B cell (primary cell): ENCODE measurements around the gene AGAP9. TPM values are rescaled to one million over a fixed set of nuclear protein-coding genes. Genes with fewer than 3 reads are reported as not detected.
"Not testable (repeated sequence)": the region's sequence is repeated elsewhere in the genome, so short reads cannot be mapped to it uniquely, and the experiment has no call there.

Source experiments
- ATAC-seq: fragments of 200-7000 bp; cut with Tn5 transposase; one replicate; pipeline ENCODE4 v1.10.0; 2021; ENCODE audit warnings: low read depth, mild to moderate bottlenecking, moderate number of reproducible peaks, moderate library complexity
- CTCF ChIA-PET: fragments of 350-600 bp; sonication (Branson Sonifier 250); formaldehyde crosslinking; loops from one replicate; lab custom pipeline; 2021; ENCODE audit warnings: antibody characterized with exemption, inconsistent platforms; lab: Charles Lee
- POLR2A ChIA-PET: fragments of 350-600 bp; sonication (Branson Sonifier 250); formaldehyde crosslinking; loops from one replicate; lab custom pipeline; 2021; ENCODE audit warnings: antibody characterized with exemption; lab: Charles Lee
- DNase-seq: peaks from one replicate; pipeline ENCODE4 v3.0.0; 2013
- H2AFZ ChIP-seq: 2 replicates; pipeline ENCODE4 v1.6.1; 2012; ENCODE audit warnings: mild to moderate bottlenecking, low read depth, low read length; ENCODE audit not compliant: insufficient read depth, poor library complexity, severe bottlenecking
- H3K27ac ChIP-seq, 2 donors: 1 replicate in 1 of 2; 2 replicates in 1 of 2; pipeline ENCODE4 v1.5.1; 2012 to 2013; ENCODE audit warnings: low read length in 2 of 2, mild to moderate bottlenecking in 2 of 2, moderate library complexity in 1 of 2
- H3K27me3 ChIP-seq, 4 experiments: fragments of 200-600 bp in 1 of 4; sonication (generic) in 1 of 4; replicated peaks in 1 of 4; 1 replicate in 2 of 4; 2 replicates in 2 of 4; pipeline versions ENCODE4 v1.6.1 to v1.7.0; 2013 to 2016; ENCODE audit warnings: low read length in 3 of 4, mild to moderate bottlenecking in 2 of 4, mixed read lengths in 1 of 4, moderate library complexity in 1 of 4; ENCODE audit not compliant: insufficient read depth in 4 of 4, control insufficient read depth in 3 of 4; ENCODE audit errors: control extremely low read depth in 1 of 4
- H3K36me3 ChIP-seq, 2 experiments: replicated peaks in 1 of 2; 1 replicate in 1 of 2; 2 replicates in 1 of 2; pipeline versions ENCODE4 v1.6.1 to v1.7.1; 2013; ENCODE audit warnings: low read length in 1 of 2; ENCODE audit not compliant: insufficient read depth in 2 of 2, control insufficient read depth in 1 of 2; ENCODE audit errors: control extremely low read depth in 1 of 2, extremely low read depth in 1 of 2
- H3K4me1 ChIP-seq, 2 donors: fragments of 200-600 bp in 1 of 2; sonication (generic) in 1 of 2; 1 replicate in 1 of 2; 2 replicates in 1 of 2; pipeline versions ENCODE4 v1.5.1 to v1.6.1; 2013 to 2017; ENCODE audit warnings: low read length in 2 of 2; ENCODE audit not compliant: control insufficient read depth in 2 of 2, insufficient read depth in 2 of 2
- H3K4me2 ChIP-seq: replicated peaks from 2 replicates; pipeline ENCODE3; 2012; ENCODE audit warnings: mild to moderate bottlenecking, low read depth, low read length; ENCODE audit not compliant: poor library complexity, severe bottlenecking
- H3K4me3 ChIP-seq, 5 experiments: fragments of 200-600 bp in 1 of 5; sonication (generic) in 1 of 5; 1 replicate in 3 of 5; 2 replicates in 2 of 5; pipeline versions ENCODE4 v1.5.1 to v1.7.0; 2011 to 2016; ENCODE audit warnings: low read length in 4 of 5, mild to moderate bottlenecking in 4 of 5, low read depth in 2 of 5, control low read depth in 1 of 5, moderate library complexity in 1 of 5; ENCODE audit not compliant: insufficient read depth in 1 of 5; ENCODE audit errors: control extremely low read depth in 1 of 5, extremely low read depth in 1 of 5
- H3K79me2 ChIP-seq: fragments of 200-600 bp; sonication (generic); one replicate; pipeline ENCODE4 v1.6.0; 2016; ENCODE audit warnings: low read length; ENCODE audit not compliant: control insufficient read depth, insufficient read depth
- H3K9ac ChIP-seq: fragments of 200-600 bp; sonication (generic); 2 replicates; pipeline ENCODE4 v1.6.1; 2017; ENCODE audit warnings: mild to moderate bottlenecking, low read length, moderate library complexity
- H3K9me3 ChIP-seq, 3 donors: one replicate each; pipeline versions ENCODE4 v1.6.1 to v1.7.1; 2013; ENCODE audit warnings: low read length in 2 of 3; ENCODE audit not compliant: control insufficient read depth in 2 of 3, insufficient read depth in 1 of 3; ENCODE audit errors: control extremely low read depth in 1 of 3
- H4K20me1 ChIP-seq: 2 replicates; pipeline ENCODE4 v1.6.0; 2012; ENCODE audit warnings: mild to moderate bottlenecking, low read length; ENCODE audit not compliant: insufficient read depth, control insufficient read depth, poor library complexity, severe bottlenecking
- H3K27ac Mint-ChIP-seq: one replicate; pipeline ENCODE4 v1.8.0; 2021; ENCODE audit warnings: mixed read lengths
- H3K27me3 Mint-ChIP-seq: one replicate; pipeline ENCODE4 v1.8.0; 2021; ENCODE audit warnings: mixed read lengths
- H3K4me1 Mint-ChIP-seq: one replicate; pipeline ENCODE4 v1.8.0; 2021; ENCODE audit warnings: mixed read lengths
- H3K4me3 Mint-ChIP-seq: one replicate; pipeline ENCODE4 v1.8.0; 2021; ENCODE audit warnings: mixed read lengths
- H3K9me3 Mint-ChIP-seq: one replicate; pipeline ENCODE4 v1.8.0; 2022; ENCODE audit warnings: mixed read lengths; ENCODE audit not compliant: insufficient read depth
- WGBS: methylation state at CpG from one replicate; pipeline ENCODE4 v1.1.5; 2013; ENCODE audit warnings: missing lambda C conversion rate; ENCODE audit not compliant: insufficient coverage; 5-methylcytosine and 5-hydroxymethylcytosine counted together
- intact Hi-C: fragments of 100-400 bp; cut with micrococcal nuclease; formaldehyde crosslinking; loops from one replicate; pipeline ENCODE4 v1.10.0; 2022
- polyA plus RNA-seq: library from polyadenylated mRNA; depleted of rRNA; stranded (reverse); fragments of >200 nt; gene quantifications from 2 replicates; pipeline ENCODE4 v1.2.3, GENCODE V29; 2012
- total RNA-seq, 2 donors: library from RNA; stranded (reverse); fragments of 120-200 nt in 1 of 2; gene quantifications; 1 replicate in 1 of 2; 2 replicates in 1 of 2; pipeline versions ENCODE4 v1.2.3 to v1.2.4, GENCODE V29; 2013 to 2022

The AGAP9 gene
- total and polyA plus RNA-seq, 2 donors (not counting 1 experiment from before 2014, with no cell fraction given), result 6.7 to 16.8 TPM

DNA sequence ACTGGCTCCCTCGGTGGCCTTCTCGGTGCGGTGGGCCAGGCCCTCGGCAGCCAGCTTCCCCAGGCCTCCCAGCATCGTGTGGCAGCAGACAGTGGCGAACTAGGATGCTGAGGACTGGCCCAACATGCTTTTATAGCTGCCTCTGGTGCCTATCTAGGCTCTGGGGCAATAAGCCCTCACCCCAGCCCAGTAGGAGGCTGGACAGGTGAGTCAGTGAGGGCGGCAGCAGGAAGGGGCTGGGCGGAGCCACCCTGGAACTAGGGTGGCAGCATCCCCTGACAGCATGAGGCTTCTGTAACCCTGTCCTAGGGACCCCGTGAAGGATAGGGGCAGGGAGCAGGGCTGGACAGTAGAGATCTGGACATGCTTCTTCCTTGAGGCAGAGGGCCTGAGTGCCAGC, 31.8 kb downstream of the AGAP9 start, which contains the start of gene FAM25G:
Gene FAM25G (minus strand): TSS at position 101 of the 400 bp plus-strand sequence. CDS start 26 bp downstream, at position 75.
- H3K27me3 Mint-ChIP-seq, H3K27ac ChIP-seq, CTCF ChIA-PET, ATAC-seq, intact Hi-C loops, H3K9me3 Mint-ChIP-seq, H3K36me3 ChIP-seq, H3K9ac ChIP-seq, POLR2A ChIA-PET, H3K79me2 ChIP-seq, H3K4me3 Mint-ChIP-seq, H3K4me3 ChIP-seq, DNase-seq, H3K4me1 ChIP-seq, H3K9me3 ChIP-seq, H3K4me1 Mint-ChIP-seq, H3K27me3 ChIP-seq, H2AFZ ChIP-seq, H3K27ac Mint-ChIP-seq, H4K20me1 ChIP-seq, H3K4me2 ChIP-seq: not testable (repeated sequence)
- WGBS, result no CpG with 5 or more reads among the region's 9 CpGs

DNA sequence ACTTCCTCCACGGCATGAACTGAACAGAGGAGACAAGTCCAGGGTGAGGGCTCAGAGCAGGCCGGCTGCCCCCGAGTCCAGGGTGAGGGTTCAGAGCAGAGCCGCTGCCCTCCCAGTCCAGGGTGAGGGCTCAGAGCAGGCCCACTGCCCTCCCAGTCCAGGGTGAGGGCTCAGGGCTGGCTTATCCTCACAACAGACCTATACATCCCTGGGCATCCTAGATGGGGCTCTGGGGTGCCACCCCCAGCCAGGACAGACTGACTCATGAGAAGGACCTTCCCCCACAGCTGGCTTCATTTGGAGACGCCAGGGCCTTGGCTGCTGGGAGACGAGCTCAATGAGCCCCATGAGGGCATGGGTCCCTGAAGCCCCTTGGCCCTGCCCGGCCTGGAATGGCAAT, 33.8 kb downstream of the AGAP9 start:
- H3K4me2 ChIP-seq, H3K9me3 ChIP-seq, H3K9me3 Mint-ChIP-seq, H3K79me2 ChIP-seq, H3K4me3 ChIP-seq, H3K4me1 ChIP-seq, H4K20me1 ChIP-seq, ATAC-seq, intact Hi-C loops, POLR2A ChIA-PET, H3K4me1 Mint-ChIP-seq, H3K9ac ChIP-seq, DNase-seq, H3K36me3 ChIP-seq, H3K27me3 Mint-ChIP-seq, H3K27ac ChIP-seq, H2AFZ ChIP-seq, CTCF ChIA-PET, H3K27me3 ChIP-seq, H3K27ac Mint-ChIP-seq, H3K4me3 Mint-ChIP-seq: not testable (repeated sequence)
- no CpG with 5 or more reads among the region's 7 CpGs for WGBS

DNA sequence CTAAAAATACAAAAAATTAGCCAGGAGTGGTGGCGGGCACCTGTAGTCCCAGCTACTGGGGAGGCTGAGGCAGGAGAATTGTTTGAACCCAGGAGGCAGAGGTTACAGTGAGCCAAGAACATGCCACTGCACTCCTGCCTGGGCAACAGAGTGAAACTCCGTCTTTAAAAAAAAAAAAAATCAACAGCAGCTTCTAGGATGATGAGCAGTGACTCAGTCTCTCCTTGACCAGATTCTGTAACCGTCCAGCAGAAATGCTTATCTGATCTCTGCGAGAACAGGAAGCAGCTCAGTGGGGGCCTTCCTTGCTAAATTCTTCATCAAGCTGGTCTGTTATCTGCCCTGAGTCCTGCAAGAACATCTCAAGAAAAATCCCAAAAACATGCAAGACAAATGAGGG, 37.5 kb downstream of the AGAP9 start:
- POLR2A ChIA-PET, ATAC-seq, H3K9me3 ChIP-seq, H3K9me3 Mint-ChIP-seq, H3K79me2 ChIP-seq, H4K20me1 ChIP-seq, H3K9ac ChIP-seq, H3K4me1 ChIP-seq, H3K4me1 Mint-ChIP-seq, H3K4me3 Mint-ChIP-seq, H3K36me3 ChIP-seq, intact Hi-C loops, CTCF ChIA-PET, DNase-seq, H3K27me3 ChIP-seq, H3K27ac ChIP-seq, H3K4me3 ChIP-seq, H2AFZ ChIP-seq, H3K27ac Mint-ChIP-seq, H3K4me2 ChIP-seq, H3K27me3 Mint-ChIP-seq: not testable (repeated sequence)
- WGBS, result no CpG with 5 or more reads among the region's 4 CpGs

DNA sequence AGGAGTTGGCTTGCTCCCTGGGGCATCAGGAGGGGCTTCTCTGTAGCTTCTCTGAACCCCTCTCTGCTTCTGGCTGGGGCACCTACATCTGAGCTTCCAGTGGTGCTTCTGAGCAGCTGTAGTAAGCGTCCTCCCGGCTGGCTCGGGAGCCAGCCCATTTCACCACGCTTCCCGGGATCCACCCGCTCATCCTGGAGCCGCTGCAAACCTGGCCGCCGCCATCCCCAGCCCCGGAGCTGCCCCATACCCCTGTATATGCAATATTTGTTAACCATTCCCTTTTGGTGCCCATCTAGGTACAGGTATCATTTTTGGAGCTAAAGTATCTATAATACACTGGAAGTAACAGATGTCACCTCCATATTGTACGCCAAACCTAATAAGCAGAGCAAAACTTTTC, 38.7 kb downstream of the AGAP9 start:
- POLR2A ChIA-PET, H3K4me2 ChIP-seq, H3K27me3 ChIP-seq, H3K4me1 ChIP-seq, H3K27ac Mint-ChIP-seq, H3K9ac ChIP-seq, H3K9me3 ChIP-seq, DNase-seq, H3K27ac ChIP-seq, ATAC-seq, H3K4me1 Mint-ChIP-seq, H3K9me3 Mint-ChIP-seq, H3K4me3 ChIP-seq, CTCF ChIA-PET, H3K79me2 ChIP-seq, H4K20me1 ChIP-seq, H3K27me3 Mint-ChIP-seq, H3K4me3 Mint-ChIP-seq, intact Hi-C loops, H2AFZ ChIP-seq, H3K36me3 ChIP-seq: not testable (repeated sequence)
- WGBS, result no CpG with 5 or more reads among the region's 11 CpGs
